H9 (cell line): ENCODE data around the gene CACNA1D. TPM values are rescaled to one million over a fixed set of nuclear protein-coding genes. Genes with fewer than 3 reads are reported as not detected.

Experiments
- DNase-seq: peaks from one replicate; pipeline ENCODE4 v3.0.0-alpha.2; 2017
- H2AFZ ChIP-seq: one replicate; pipeline ENCODE4 v1.6.1; 2013; ENCODE audit warnings: mild to moderate bottlenecking, low read length, control low read depth, moderate library complexity
- H2AK5ac ChIP-seq: 2 replicates; pipeline ENCODE4 v1.6.1; 2013; ENCODE audit warnings: low read length, control low read depth, mixed read lengths; ENCODE audit not compliant: insufficient read length
- H2BK120ac ChIP-seq: one replicate; pipeline ENCODE4 v1.6.1; 2013; ENCODE audit warnings: low read depth, mild to moderate bottlenecking, low read length, control low read depth, inconsistent platforms; ENCODE audit not compliant: poor library complexity, severe bottlenecking
- H2BK12ac ChIP-seq: 2 replicates; pipeline ENCODE4 v1.6.1; 2013; ENCODE audit warnings: low read length, control low read depth, mixed read lengths, low read depth; ENCODE audit not compliant: insufficient read length
- H2BK15ac ChIP-seq: 2 replicates; pipeline ENCODE4 v1.6.1; 2013; ENCODE audit warnings: low read depth, low read length, control low read depth
- H2BK20ac ChIP-seq: one replicate; pipeline ENCODE4 v1.6.1; 2013; ENCODE audit warnings: low read depth, mild to moderate bottlenecking, low read length, control low read depth, inconsistent platforms; ENCODE audit not compliant: poor library complexity, severe bottlenecking
- H2BK5ac ChIP-seq: 2 replicates; pipeline ENCODE4 v1.6.1; 2013; ENCODE audit warnings: low read length, control low read depth, mixed read lengths; ENCODE audit not compliant: insufficient read length
- H3K14ac ChIP-seq: 2 replicates; pipeline ENCODE4 v1.6.1; 2013; ENCODE audit warnings: low read length, control low read depth; ENCODE audit not compliant: insufficient read depth
- H3K18ac ChIP-seq: 2 replicates; pipeline ENCODE4 v1.6.1; 2013; ENCODE audit warnings: low read depth, mild to moderate bottlenecking, mixed read lengths, low read length, control low read depth; ENCODE audit not compliant: insufficient read length
- H3K23ac ChIP-seq: 2 replicates; pipeline ENCODE4 v1.6.1; 2013; ENCODE audit warnings: low read length, control low read depth, mixed read lengths, low read depth; ENCODE audit not compliant: insufficient read length
- H3K23me2 ChIP-seq: 2 replicates; pipeline ENCODE4 v1.6.1; 2013; ENCODE audit warnings: low read depth, mild to moderate bottlenecking, mixed read lengths, low read length, control low read depth; ENCODE audit not compliant: insufficient read length, poor library complexity, severe bottlenecking
- H3K27ac ChIP-seq: 2 replicates; pipeline ENCODE4 v1.5.1; 2013; ENCODE audit warnings: low read length, control low read depth, mixed read lengths, low read depth; ENCODE audit not compliant: insufficient read length
- H3K27me3 ChIP-seq: 2 replicates; pipeline ENCODE4 v1.6.1; 2013; ENCODE audit warnings: low read length, control low read depth, inconsistent platforms; ENCODE audit not compliant: insufficient read depth
- H3K4ac ChIP-seq: 2 replicates; pipeline ENCODE4 v1.6.1; 2013; ENCODE audit warnings: low read depth, mild to moderate bottlenecking, control low read depth, inconsistent platforms, low read length, moderate library complexity
- H3K4me1 ChIP-seq: 2 replicates; pipeline ENCODE4 v1.6.1; 2013; ENCODE audit warnings: low read length, control low read depth, inconsistent platforms; ENCODE audit not compliant: insufficient read depth
- H3K4me2 ChIP-seq: 2 replicates; pipeline ENCODE4 v1.6.1; 2013; ENCODE audit warnings: low read length, control low read depth, mixed read lengths; ENCODE audit not compliant: insufficient read length, insufficient read depth
- H3K56ac ChIP-seq: 2 replicates; pipeline ENCODE4 v1.6.1; 2013; ENCODE audit warnings: low read depth, mild to moderate bottlenecking, mixed read lengths, low read length, control low read depth; ENCODE audit not compliant: insufficient read length
- H3K79me1 ChIP-seq: 2 replicates; pipeline ENCODE4 v1.6.1; 2013; ENCODE audit warnings: low read depth, mild to moderate bottlenecking, moderate library complexity, low read length, control low read depth, inconsistent platforms; ENCODE audit not compliant: insufficient read depth, poor library complexity, severe bottlenecking
- H3K79me2 ChIP-seq: 2 replicates; pipeline ENCODE4 v1.6.1; 2013; ENCODE audit warnings: low read length, control low read depth, inconsistent platforms; ENCODE audit not compliant: insufficient read depth
- H3K9ac ChIP-seq: 2 replicates; pipeline ENCODE4 v1.6.1; 2013; ENCODE audit warnings: low read length, control low read depth, mixed read lengths; ENCODE audit not compliant: insufficient read length; ENCODE audit errors: extremely low read depth
- H3K9me3 ChIP-seq: one replicate; pipeline ENCODE4 v1.6.1; 2013; ENCODE audit warnings: low read depth, low read length, inconsistent platforms; ENCODE audit not compliant: control insufficient read depth
- H3T11ph ChIP-seq: one replicate; pipeline ENCODE4 v1.6.1; 2013; ENCODE audit warnings: mild to moderate bottlenecking, low read length, control low read depth, inconsistent platforms
- H4K20me1 ChIP-seq: one replicate; pipeline ENCODE4 v1.6.1; 2013; ENCODE audit not compliant: control insufficient read depth, insufficient read length, insufficient read depth
- H4K5ac ChIP-seq: 2 replicates; pipeline ENCODE4 v1.6.1; 2013; ENCODE audit warnings: low read depth, mild to moderate bottlenecking, mixed read lengths, low read length, control low read depth; ENCODE audit not compliant: insufficient read length
- H4K8ac ChIP-seq: replicated peaks from 2 replicates; pipeline ENCODE4 v1.6.1; 2013; ENCODE audit warnings: low read length, control low read depth, mixed read lengths, low read depth; ENCODE audit not compliant: insufficient read length
- H4K91ac ChIP-seq: 2 replicates; pipeline ENCODE4 v1.6.1; 2013; ENCODE audit warnings: low read depth, mild to moderate bottlenecking, moderate library complexity, mixed read lengths, low read length, control low read depth; ENCODE audit not compliant: insufficient read length
- H3K27ac Mint-ChIP-seq, 3 experiments: 2 replicates in 2 of 3; 3 replicates in 1 of 3; pipeline ENCODE4 v1.8.0; 2020 to 2021; ENCODE audit warnings: mixed read lengths in 3 of 3, mild to moderate bottlenecking in 1 of 3, moderate library complexity in 1 of 3
- H3K27me3 Mint-ChIP-seq: 2 replicates; pipeline ENCODE4 v1.8.0; 2021; ENCODE audit warnings: low read depth, mild to moderate bottlenecking, moderate library complexity, mixed read lengths
- H3K36me3 Mint-ChIP-seq, 3 experiments: 2 replicates in 2 of 3; 3 replicates in 1 of 3; pipeline ENCODE4 v1.8.0; 2020 to 2021; ENCODE audit warnings: low read depth in 3 of 3, mixed read lengths in 3 of 3; ENCODE audit not compliant: insufficient read depth in 1 of 3
- H3K4me1 Mint-ChIP-seq, 2 experiments: 2 replicates each; pipeline ENCODE4 v1.8.0; 2020; ENCODE audit warnings: mixed read lengths in 2 of 2
- H3K4me3 Mint-ChIP-seq, 2 experiments: 2 replicates in 1 of 2; 3 replicates in 1 of 2; pipeline ENCODE4 v1.8.0; 2020 to 2021; ENCODE audit warnings: mild to moderate bottlenecking in 2 of 2, mixed read lengths in 2 of 2, moderate library complexity in 1 of 2
- H3K9me3 Mint-ChIP-seq, 2 experiments: 2 replicates in 1 of 2; 3 replicates in 1 of 2; pipeline ENCODE4 v1.8.0; 2020; ENCODE audit warnings: mild to moderate bottlenecking in 2 of 2, mixed read lengths in 2 of 2, moderate library complexity in 1 of 2
- WGBS: extraction: QIAGEN DNeasy Blood & Tissue Kit; methylation state at CpG from one replicate; pipeline ENCODE4 v1.1.7; 2013; ENCODE audit warnings: missing lambda C conversion rate, low lambda C conversion rate, mixed read lengths; ENCODE audit not compliant: insufficient read length; ENCODE audit errors: extremely low coverage; 5-methylcytosine and 5-hydroxymethylcytosine counted together
- total RNA-seq: library from RNA; stranded (reverse); gene quantifications from 2 replicates; pipeline ENCODE4 v1.2.1, GENCODE V29; 2021
- TF ChIP-seq, protein P1 (sequence below): fragments of 200-600 bp; sonication (generic); conservative IDR thresholded peaks from 3 replicates; pipeline ENCODE4 v1.8.0; 2021; ENCODE audit warnings: antibody characterized with exemption, mild to moderate bottlenecking

The CACNA1D gene
- total RNA-seq, 1 experiment from 2014 or later: 3.5 TPM

DNA sequence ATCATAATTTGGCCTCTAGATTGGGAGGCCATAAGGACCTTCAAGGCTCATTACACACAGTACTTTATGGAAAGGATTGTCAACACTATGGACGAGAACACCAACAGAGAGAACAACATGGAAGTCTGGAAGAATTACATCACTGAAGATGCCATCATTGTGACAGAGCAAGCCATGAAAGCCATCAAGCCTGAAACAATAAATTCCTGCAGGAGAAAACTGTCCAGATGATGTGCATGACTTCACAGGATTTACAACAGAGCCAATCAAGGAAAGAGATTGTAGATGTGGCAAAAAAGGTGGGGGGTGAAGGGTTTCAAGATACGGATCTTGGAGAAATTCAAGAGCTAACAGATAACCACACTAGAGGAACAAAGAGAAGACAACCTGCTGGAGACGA is 367.8 kb downstream of the CACNA1D start:
- Histone ChIP-seq H3T11ph (no peak overlapping the region), H3K23ac (no peak overlapping the region), H2AFZ (no peak overlapping the region), H3K27ac (no peak overlapping the region), H3K4me1 (no peaks in the 10 kb centered on the region), H3K27me3 (no peaks in the 10 kb centered on the region), H3K18ac (no peak overlapping the region), H2BK12ac (no peak overlapping the region), H4K5ac (no peak overlapping the region), H3K14ac (no peak overlapping the region), H2BK20ac (no peak overlapping the region), H3K79me2 (no peaks in the 10 kb centered on the region), H2BK5ac (no peak overlapping the region), H3K4me2 (no peak overlapping the region), H3K79me1 (no peaks in the 10 kb centered on the region), H4K20me1 (no peaks in the 10 kb centered on the region), H2BK15ac (no peak overlapping the region), H3K4ac (no peak overlapping the region), H4K91ac (no peak overlapping the region), H3K9me3 (no peaks in the 10 kb centered on the region), H2AK5ac (no peak overlapping the region), H3K56ac (no peak overlapping the region), H4K8ac (no peak overlapping the region), H2BK120ac (no peak overlapping the region), H3K9ac (no peak overlapping the region), H3K23me2 (no peaks in the 10 kb centered on the region)
- no peak for DNase-seq
- no peak overlapping the region for H3K27ac Mint-ChIP-seq
- WGBS: no CpG with 5 or more reads among the region's 3 CpGs
- H3K36me3 Mint-ChIP-seq: peaks cover 7 to 54% (median 39%) of the 10 kb centered on the region in 3 experiments; a peak in 6 of 7 replicates
- no peaks in the 10 kb centered on the region for H3K9me3 Mint-ChIP-seq
- no peak overlapping the region for H3K4me3 Mint-ChIP-seq
- TF ChIP-seq, protein P1, sequence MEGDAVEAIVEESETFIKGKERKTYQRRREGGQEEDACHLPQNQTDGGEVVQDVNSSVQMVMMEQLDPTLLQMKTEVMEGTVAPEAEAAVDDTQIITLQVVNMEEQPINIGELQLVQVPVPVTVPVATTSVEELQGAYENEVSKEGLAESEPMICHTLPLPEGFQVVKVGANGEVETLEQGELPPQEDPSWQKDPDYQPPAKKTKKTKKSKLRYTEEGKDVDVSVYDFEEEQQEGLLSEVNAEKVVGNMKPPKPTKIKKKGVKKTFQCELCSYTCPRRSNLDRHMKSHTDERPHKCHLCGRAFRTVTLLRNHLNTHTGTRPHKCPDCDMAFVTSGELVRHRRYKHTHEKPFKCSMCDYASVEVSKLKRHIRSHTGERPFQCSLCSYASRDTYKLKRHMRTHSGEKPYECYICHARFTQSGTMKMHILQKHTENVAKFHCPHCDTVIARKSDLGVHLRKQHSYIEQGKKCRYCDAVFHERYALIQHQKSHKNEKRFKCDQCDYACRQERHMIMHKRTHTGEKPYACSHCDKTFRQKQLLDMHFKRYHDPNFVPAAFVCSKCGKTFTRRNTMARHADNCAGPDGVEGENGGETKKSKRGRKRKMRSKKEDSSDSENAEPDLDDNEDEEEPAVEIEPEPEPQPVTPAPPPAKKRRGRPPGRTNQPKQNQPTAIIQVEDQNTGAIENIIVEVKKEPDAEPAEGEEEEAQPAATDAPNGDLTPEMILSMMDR: no peak
- no peaks in the 10 kb centered on the region for H3K27me3 Mint-ChIP-seq
- no peaks in the 10 kb centered on the region for H3K4me1 Mint-ChIP-seq
